ENCODE data around the gene VAV1.
"Not testable (repeated sequence)": the region's sequence is repeated elsewhere in the genome, so short reads cannot be mapped to it uniquely, and the experiment has no call there.

Gene VAV1

GRCh38 chr19:6821639-6822310 is 49.3 kb downstream of the VAV1 start:
- Histone ChIP-seq H3K27ac (ENCODE audit: low read depth, low read length) (no peak overlapping the region), H3K9ac (ENCODE audit: low read length in 5 of 5) (no peak overlapping the region), H3K9me3 (ENCODE audit: control insufficient read depth in 5 of 5, low read length in 5 of 5) (peaks cover 0 to 19% (median 15%) of the 10 kb centered on the region in 5 donors), H3K4me1 (ENCODE audit: control insufficient read depth in 5 of 5, insufficient read depth in 5 of 5, low read length in 5 of 5) (no peaks in the 10 kb centered on the region), H3K36me3 (ENCODE audit: control insufficient read depth in 5 of 5, insufficient read depth in 5 of 5, low read length in 5 of 5) (peaks cover 0 to 31% (median under 1%) of the 10 kb centered on the region in 5 donors), H3K4me3 (ENCODE audit: low read depth in 1 of 5, low read length in 5 of 5) (no peak overlapping the region), H3K27me3 (ENCODE audit: control insufficient read depth in 5 of 5, insufficient read depth in 4 of 5, low read length in 5 of 5) (peaks cover 0 to 3% (median 0%) of the 10 kb centered on the region in 5 donors)

- Histone ChIP-seq H3K27me3 (ENCODE audit: control insufficient read depth in 5 of 5, insufficient read depth in 4 of 5, low read length in 5 of 5) (peaks cover 0 to 5% (median 0%) of the 10 kb centered on the region in 5 donors), H3K36me3 (ENCODE audit: control insufficient read depth in 5 of 5, insufficient read depth in 5 of 5, low read length in 5 of 5) (peaks cover 0 to 35% (median 2%) of the 10 kb centered on the region in 5 donors), H3K4me3 (ENCODE audit: low read depth in 1 of 5, low read length in 5 of 5) (no peak overlapping the region), H3K4me1 (ENCODE audit: control insufficient read depth in 5 of 5, insufficient read depth in 5 of 5, low read length in 5 of 5) (no peaks in the 10 kb centered on the region), H3K9me3 (ENCODE audit: control insufficient read depth in 5 of 5, low read length in 5 of 5) (peaks cover 0 to 19% (median 15%) of the 10 kb centered on the region in 5 donors), H3K27ac (ENCODE audit: low read depth, low read length) (no peak overlapping the region), H3K9ac (ENCODE audit: low read length in 5 of 5) (no peak overlapping the region)
Observed at GRCh38 chr19:6822311-6822670, 49.8 kb downstream of the VAV1 start.

- H3K36me3 ChIP-seq (ENCODE audit: control insufficient read depth in 5 of 5, insufficient read depth in 5 of 5, low read length in 5 of 5), result peaks cover 0 to 50% (median 2%) of the 10 kb centered on the region in 5 donors
- peaks cover 0 to 7% (median 7%) of the 10 kb centered on the region in 5 donors for H3K9me3 ChIP-seq (ENCODE audit: control insufficient read depth in 5 of 5, low read length in 5 of 5)
- H3K4me3 ChIP-seq (ENCODE audit: low read depth in 1 of 5, low read length in 5 of 5), result no peak overlapping the region
- no peak overlapping the region for H3K9ac ChIP-seq (ENCODE audit: low read length in 5 of 5)
- peaks cover 5 to 10% (median 8%) of the 10 kb centered on the region in 5 donors for H3K27me3 ChIP-seq (ENCODE audit: control insufficient read depth in 5 of 5, insufficient read depth in 4 of 5, low read length in 5 of 5)
- no peak overlapping the region for H3K27ac ChIP-seq (ENCODE audit: low read depth, low read length)
- no peaks in the 10 kb centered on the region for H3K4me1 ChIP-seq (ENCODE audit: control insufficient read depth in 5 of 5, insufficient read depth in 5 of 5, low read length in 5 of 5)
Observed at GRCh38 chr19:6825076-6825774, 52.7 kb downstream of the VAV1 start.

GRCh38 chr19:6826281-6826920 is 53.9 kb downstream of the VAV1 start:
- Histone ChIP-seq H3K4me1 (ENCODE audit: control insufficient read depth in 5 of 5, insufficient read depth in 5 of 5, low read length in 5 of 5) (peaks cover 0 to under 1% (median 0%) of the 10 kb centered on the region in 5 donors), H3K27me3 (ENCODE audit: control insufficient read depth in 5 of 5, insufficient read depth in 4 of 5, low read length in 5 of 5) (peaks cover 5 to 10% (median 8%) of the 10 kb centered on the region in 5 donors), H3K4me3 (ENCODE audit: low read depth in 1 of 5, low read length in 5 of 5) (no peak overlapping the region), H3K9ac (ENCODE audit: low read length in 5 of 5) (no peak overlapping the region), H3K36me3 (ENCODE audit: control insufficient read depth in 5 of 5, insufficient read depth in 5 of 5, low read length in 5 of 5) (peaks cover 0 to 43% (median 2%) of the 10 kb centered on the region in 5 donors), H3K27ac (ENCODE audit: low read depth, low read length) (no peak overlapping the region), H3K9me3 (ENCODE audit: control insufficient read depth in 5 of 5, low read length in 5 of 5) (no peaks in the 10 kb centered on the region)

GRCh38 chr19:6828306-6828697 is 55.8 kb downstream of the VAV1 start:
- Histone ChIP-seq H3K4me1 (ENCODE audit: control insufficient read depth in 5 of 5, insufficient read depth in 5 of 5, low read length in 5 of 5) (peaks cover 0 to 5% (median 5%) of the 10 kb centered on the region in 5 donors), H3K4me3 (ENCODE audit: low read depth in 1 of 5, low read length in 5 of 5) (no peak overlapping the region), H3K27me3 (ENCODE audit: control insufficient read depth in 5 of 5, insufficient read depth in 4 of 5, low read length in 5 of 5) (peaks cover 5 to 10% (median 8%) of the 10 kb centered on the region in 5 donors), H3K9me3 (ENCODE audit: control insufficient read depth in 5 of 5, low read length in 5 of 5) (no peaks in the 10 kb centered on the region), H3K27ac (ENCODE audit: low read depth, low read length) (no peak overlapping the region), H3K9ac (ENCODE audit: low read length in 5 of 5) (no peak overlapping the region), H3K36me3 (ENCODE audit: control insufficient read depth in 5 of 5, insufficient read depth in 5 of 5, low read length in 5 of 5) (peaks cover 0 to 46% (median 0%) of the 10 kb centered on the region in 5 donors)

- Histone ChIP-seq H3K27me3 (ENCODE audit: control insufficient read depth in 5 of 5, insufficient read depth in 4 of 5, low read length in 5 of 5) (peaks cover 5 to 10% (median 8%) of the 10 kb centered on the region in 5 donors), H3K4me3 (ENCODE audit: low read depth in 1 of 5, low read length in 5 of 5) (no peak overlapping the region), H3K36me3 (ENCODE audit: control insufficient read depth in 5 of 5, insufficient read depth in 5 of 5, low read length in 5 of 5) (peaks cover 0 to 52% (median 0%) of the 10 kb centered on the region in 5 donors)
Observed at GRCh38 chr19:6828698-6829633, 56.5 kb downstream of the VAV1 start.

GRCh38 chr19:6829829-6830228 is 57.3 kb downstream of the VAV1 start:
- H3K36me3 ChIP-seq (ENCODE audit: control insufficient read depth in 5 of 5, insufficient read depth in 5 of 5, low read length in 5 of 5), result peaks cover 0 to 49% (median 0%) of the 10 kb centered on the region in 5 donors
- H3K4me3 ChIP-seq (ENCODE audit: low read depth in 1 of 5, low read length in 5 of 5); H3K9me3 ChIP-seq (ENCODE audit: control insufficient read depth in 5 of 5, low read length in 5 of 5); H3K9ac ChIP-seq (ENCODE audit: low read length in 5 of 5); H3K4me1 ChIP-seq (ENCODE audit: control insufficient read depth in 5 of 5, insufficient read depth in 5 of 5, low read length in 5 of 5); H3K27ac ChIP-seq (ENCODE audit: low read depth, low read length): not testable (repeated sequence)
- peaks cover 5 to 10% (median 8%) of the 10 kb centered on the region in 5 donors for H3K27me3 ChIP-seq (ENCODE audit: control insufficient read depth in 5 of 5, insufficient read depth in 4 of 5, low read length in 5 of 5)

More at GRCh38 chr19:6828698-6829633, 56.5 kb downstream of the VAV1 start:
- Histone ChIP-seq H3K9me3 (ENCODE audit: control insufficient read depth in 5 of 5, low read length in 5 of 5) (no peaks in the 10 kb centered on the region), H3K27ac (ENCODE audit: low read depth, low read length) (no peak overlapping the region), H3K9ac (ENCODE audit: low read length in 5 of 5) (no peak overlapping the region), H3K4me1 (ENCODE audit: control insufficient read depth in 5 of 5, insufficient read depth in 5 of 5, low read length in 5 of 5) (peaks cover 0 to 5% (median 5%) of the 10 kb centered on the region in 5 donors)

- not testable (repeated sequence) for H3K4me3 ChIP-seq (ENCODE audit: low read depth in 1 of 5, low read length in 5 of 5); H3K9me3 ChIP-seq (ENCODE audit: control insufficient read depth in 5 of 5, low read length in 5 of 5); H3K9ac ChIP-seq (ENCODE audit: low read length in 5 of 5); H3K27ac ChIP-seq (ENCODE audit: low read depth, low read length); H3K4me1 ChIP-seq (ENCODE audit: control insufficient read depth in 5 of 5, insufficient read depth in 5 of 5, low read length in 5 of 5)
- Histone ChIP-seq H3K27me3 (ENCODE audit: control insufficient read depth in 5 of 5, insufficient read depth in 4 of 5, low read length in 5 of 5) (peaks cover 5 to 10% (median 8%) of the 10 kb centered on the region in 5 donors), H3K36me3 (ENCODE audit: control insufficient read depth in 5 of 5, insufficient read depth in 5 of 5, low read length in 5 of 5) (peaks cover 0 to 39% (median 3%) of the 10 kb centered on the region in 5 donors)
Observed at GRCh38 chr19:6831084-6831483, 58.6 kb downstream of the VAV1 start.

- Histone ChIP-seq H3K9me3 (ENCODE audit: control insufficient read depth in 5 of 5, low read length in 5 of 5) (peaks cover 0 to 4% (median 0%) of the 10 kb centered on the region in 5 donors), H3K27me3 (ENCODE audit: control insufficient read depth in 5 of 5, insufficient read depth in 4 of 5, low read length in 5 of 5) (peaks cover 5 to 10% (median 6%) of the 10 kb centered on the region in 5 donors), H3K4me1 (ENCODE audit: control insufficient read depth in 5 of 5, insufficient read depth in 5 of 5, low read length in 5 of 5) (peaks cover 0 to 5% (median 5%) of the 10 kb centered on the region in 5 donors), H3K9ac (ENCODE audit: low read length in 5 of 5) (no peak overlapping the region), H3K36me3 (ENCODE audit: control insufficient read depth in 5 of 5, insufficient read depth in 5 of 5, low read length in 5 of 5) (peaks cover 0 to 42% (median 0%) of the 10 kb centered on the region in 5 donors), H3K4me3 (ENCODE audit: low read depth in 1 of 5, low read length in 5 of 5) (no peak overlapping the region), H3K27ac (ENCODE audit: low read depth, low read length) (no peak overlapping the region)
Observed at GRCh38 chr19:6832412-6832811, 59.9 kb downstream of the VAV1 start.

Data from subcutaneous abdominal adipose tissue (tissue), 5 donors.